H4 (cell line): ENCODE data around the gene SOS2. TPM values are rescaled to one million over a fixed set of nuclear protein-coding genes. Genes with fewer than 3 reads are reported as not detected.
"Not testable (repeated sequence)": the region's sequence is repeated elsewhere in the genome, so short reads cannot be mapped to it uniquely, and the experiment has no call there.

Source experiments
- DNase-seq: peaks from one replicate; pipeline ENCODE4 v3.0.0-alpha.2; 2015; ENCODE audit warnings: low spot score
- total RNA-seq: library from RNA; depleted of rRNA; stranded (reverse); fragments of >200 nt; shearing (Covaris generic); gene quantifications from 2 replicates; pipeline ENCODE4 v1.2.3, GENCODE V29; 2014

Gene SOS2
- total RNA-seq, 1 experiment from 2014 or later = 13.4 TPM

DNA sequence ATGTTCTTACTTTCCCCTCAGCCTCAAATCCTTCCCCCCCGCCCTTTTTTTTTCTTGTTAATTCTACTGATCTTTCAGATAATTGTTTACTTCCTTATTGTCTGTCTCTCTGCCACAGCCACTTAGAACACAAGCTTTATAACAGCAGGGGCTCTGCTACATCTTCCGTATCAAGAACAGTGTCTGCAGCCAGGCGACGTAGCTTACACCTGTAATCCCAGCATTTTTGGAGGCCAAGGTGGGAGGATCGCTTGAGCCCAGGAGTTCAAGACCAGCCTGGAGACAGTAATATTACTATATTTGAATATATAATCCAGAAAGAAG, 5.4 kb downstream of the SOS2 start:
- DNase-seq = no peak

DNA sequence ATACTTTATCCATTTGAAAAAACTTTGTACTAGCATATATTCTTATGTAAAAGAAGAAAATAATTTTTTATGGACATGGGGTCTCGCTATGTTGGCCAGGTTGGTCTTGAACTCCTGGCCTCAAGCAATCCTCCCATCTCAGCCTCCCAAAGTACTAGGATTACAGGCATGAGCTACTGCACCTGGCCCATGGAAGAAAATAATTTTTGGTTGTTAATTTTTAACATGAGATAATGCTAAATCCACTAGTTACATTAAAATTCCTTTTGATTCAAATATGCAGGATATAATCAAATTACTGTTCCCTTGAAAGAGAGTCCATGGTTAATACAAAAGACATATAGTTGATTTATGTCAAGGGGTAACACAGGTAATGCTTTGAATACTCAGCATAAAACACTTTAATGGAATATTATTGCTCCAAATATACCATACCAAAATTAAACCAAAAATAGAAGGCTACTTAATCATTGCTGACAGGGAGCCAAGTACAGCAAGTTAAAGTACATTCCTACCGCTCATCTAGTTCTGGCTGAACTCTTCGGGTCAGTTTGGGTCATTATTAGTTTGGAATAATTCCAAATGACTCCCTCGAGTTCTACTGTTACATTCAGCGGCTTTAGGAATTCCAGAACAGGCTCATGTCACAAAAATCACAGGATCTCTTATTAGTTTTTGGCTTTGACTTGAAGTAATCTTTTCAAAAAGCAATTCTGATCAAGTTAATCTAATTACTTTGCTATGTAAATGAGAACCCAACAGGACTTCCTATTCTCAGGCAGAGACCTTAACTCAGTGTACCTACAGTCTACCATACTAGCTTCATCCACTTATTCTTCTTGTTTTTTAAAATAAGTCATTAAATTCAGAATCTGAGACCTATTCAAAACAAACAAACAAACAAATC, 6.1 kb downstream of the SOS2 start:
- no peak for DNase-seq

- no peak for DNase-seq
Measured at GRCh38 chr14:50222055-50222613, 9.2 kb downstream of the SOS2 start.

DNA sequence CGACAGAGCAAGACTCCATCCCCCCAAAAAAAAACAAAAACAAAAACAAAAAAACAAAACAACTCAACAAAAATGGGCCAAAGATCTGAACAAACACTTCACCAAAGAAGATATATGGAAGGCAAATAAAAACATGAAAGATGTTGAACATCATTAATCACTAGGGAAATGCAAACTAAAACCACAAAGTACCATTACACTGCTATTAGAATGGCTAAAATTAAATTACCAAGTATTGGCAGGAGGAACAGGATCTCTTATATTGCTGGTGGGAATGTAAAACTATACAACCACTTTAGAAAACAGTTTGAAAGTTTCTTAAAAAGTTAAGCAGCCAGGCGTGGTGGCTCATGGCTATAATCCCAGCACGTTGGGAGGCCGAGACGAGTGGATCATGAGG, 12.9 kb downstream of the SOS2 start:
- DNase-seq = no peak

DNA sequence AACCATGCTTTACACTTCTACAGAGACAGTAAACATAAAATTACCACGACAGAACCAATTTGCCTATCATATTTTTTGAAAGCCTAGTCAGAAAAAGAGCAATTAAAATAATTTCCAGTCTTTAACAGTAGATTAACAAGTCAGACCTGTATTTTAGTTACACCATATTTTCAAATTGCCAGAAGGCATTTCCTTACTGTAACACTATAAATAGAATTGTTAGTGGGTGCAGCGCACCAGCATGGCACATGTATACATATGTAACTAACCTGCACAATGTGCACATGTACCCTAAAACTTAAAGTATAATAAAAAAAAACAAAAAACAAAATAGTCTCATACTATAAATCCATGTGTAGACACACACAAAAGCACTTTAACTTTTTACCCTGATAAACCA, 16.0 kb downstream of the SOS2 start:
- no peak for DNase-seq

DNA sequence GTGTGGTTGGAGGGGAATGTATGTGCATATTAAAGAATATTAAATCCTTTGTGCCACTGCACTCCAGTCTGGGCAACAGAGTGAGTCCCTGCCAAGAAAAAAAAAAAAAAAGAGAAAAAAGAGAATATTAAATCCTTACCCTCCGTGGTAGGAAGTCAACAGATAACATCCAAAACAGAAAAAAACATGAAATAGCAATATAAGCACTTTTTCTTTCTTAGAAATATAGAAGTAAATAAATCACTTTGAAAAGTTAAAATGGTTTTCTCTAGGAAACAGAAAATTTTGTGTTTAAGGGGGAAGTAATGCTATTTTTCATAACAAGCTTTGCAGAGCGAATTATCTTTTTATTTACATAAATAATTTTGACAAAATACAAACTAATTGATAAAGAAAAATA, 17.6 kb downstream of the SOS2 start:
- no peak for DNase-seq

DNA sequence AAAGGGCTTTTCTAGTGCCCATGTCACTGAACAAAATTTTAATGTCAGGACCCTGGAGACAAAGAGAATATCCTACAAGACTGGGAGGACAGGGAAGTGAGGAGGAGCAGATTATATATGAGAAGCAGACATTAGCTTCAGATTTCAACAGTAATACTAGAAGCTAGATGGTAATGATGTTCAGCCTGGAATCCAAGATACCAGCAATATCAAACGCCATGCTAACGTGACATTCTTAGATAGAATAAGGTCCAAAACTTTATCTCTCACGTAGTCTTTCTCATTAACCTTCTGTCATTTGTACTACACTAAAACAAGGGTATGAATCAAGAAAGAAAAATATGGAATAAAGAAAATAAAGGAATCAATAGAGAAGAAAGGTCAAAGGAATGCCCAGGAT, 18.7 kb downstream of the SOS2 start:
- no peak for DNase-seq

- no peak for DNase-seq
Measured at GRCh38 chr14:50210074-50210473, 21.3 kb downstream of the SOS2 start.

GRCh38 chr14:50198499-50198898, 32.9 kb downstream of the SOS2 start:
- no peak for DNase-seq

DNA sequence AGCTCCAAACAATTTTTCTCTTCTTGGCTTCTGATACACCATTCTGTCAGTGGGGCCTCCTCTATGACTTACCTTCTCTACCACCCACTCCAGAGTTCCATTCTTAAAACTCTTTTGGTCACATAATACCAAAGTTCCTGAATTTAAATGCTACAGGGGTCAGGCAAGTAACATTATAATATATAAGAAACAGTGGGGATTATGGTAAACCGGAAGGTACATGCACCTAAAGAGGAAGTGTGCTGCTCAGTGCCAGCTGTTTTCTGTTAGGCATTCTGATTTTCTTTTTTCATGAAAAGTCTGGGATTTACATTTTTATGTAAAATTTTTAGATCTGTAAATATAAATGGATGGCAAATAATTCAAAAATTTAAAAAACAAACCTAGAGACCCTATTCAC, 39.9 kb downstream of the SOS2 start:
- DNase-seq = no peak

DNA sequence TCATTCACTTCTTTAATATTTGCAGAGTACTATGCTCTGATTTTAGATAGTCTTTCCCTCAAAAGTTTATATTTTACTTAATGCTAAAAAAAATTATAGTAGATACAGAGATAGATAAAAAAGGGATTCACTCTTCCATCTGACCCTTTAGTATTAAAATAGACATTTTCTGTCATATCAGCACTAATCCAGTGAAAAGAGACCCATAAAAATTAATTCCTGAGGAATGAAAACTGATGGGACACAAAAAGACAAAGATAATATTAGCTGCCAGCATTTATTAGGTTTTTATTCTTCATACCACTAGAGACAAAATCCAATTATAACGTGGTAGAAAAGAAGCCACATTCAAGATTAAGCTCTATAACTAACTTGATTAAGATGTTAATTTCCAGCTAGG, 45.3 kb downstream of the SOS2 start:
- no peak for DNase-seq

GRCh38 chr14:50173891-50174290, 57.5 kb downstream of the SOS2 start:
- DNase-seq = no peak

DNA sequence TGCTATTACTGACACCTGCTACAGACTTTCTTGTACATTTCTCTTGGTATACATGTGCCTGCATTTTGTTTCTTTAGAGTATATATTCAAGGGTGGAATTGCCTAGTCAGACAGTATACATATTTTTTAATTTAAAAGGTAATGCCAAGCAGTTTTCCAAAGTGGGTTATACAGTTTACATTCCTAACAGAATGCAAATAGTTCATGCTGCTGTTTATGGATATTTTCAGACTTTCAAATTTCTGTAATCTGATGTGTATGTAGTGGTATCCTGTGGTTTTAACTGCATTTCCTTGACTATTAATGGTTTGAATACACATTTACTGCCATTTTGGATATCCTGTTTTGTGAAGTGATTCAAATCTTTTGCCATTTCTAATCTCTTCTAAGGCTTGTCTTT, 59.5 kb downstream of the SOS2 start:
- DNase-seq = no peak

- not testable (repeated sequence) for DNase-seq
Measured at GRCh38 chr14:50167381-50167780, 64.0 kb downstream of the SOS2 start.

DNA sequence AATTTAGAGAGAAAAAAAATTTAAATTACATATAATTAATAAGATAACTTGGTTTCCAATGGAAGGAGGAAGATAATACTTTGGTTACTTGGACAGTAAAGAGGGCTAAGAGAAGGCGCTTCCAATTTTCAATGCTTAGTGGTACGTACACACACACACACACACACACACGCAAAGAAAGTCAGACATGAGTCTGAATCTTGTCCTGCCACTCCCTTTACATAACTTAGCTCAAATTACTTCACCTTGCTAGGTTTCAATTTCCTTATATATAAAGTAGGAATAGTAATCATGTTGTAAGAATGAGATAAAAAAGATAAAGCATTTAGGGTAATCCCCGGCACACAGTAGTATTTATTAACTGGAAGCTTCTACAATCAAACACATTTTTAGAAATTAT, 75.3 kb downstream of the SOS2 start:
- DNase-seq = no peak

GRCh38 chr14:50148799-50149198, 82.6 kb downstream of the SOS2 start:
- DNase-seq = no peak

DNA sequence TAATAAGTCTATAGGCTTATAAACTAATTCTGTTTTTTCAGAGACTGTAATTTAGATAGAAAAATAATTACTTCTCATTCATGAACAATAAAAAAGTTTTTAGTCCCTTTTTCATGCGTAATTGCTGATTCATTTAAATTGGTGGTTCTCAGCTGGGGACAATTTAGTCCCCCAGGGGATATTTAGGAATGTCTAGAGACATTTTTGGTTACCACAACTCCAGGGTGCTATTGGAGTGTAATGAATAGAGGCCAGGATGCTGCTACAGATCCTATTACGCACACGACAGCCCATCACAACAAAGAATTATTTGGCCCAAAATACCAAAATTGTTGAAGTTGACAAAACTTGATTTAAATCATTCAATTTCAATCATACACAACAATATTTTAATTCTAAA, 92.2 kb downstream of the SOS2 start:
- no peak for DNase-seq

DNA sequence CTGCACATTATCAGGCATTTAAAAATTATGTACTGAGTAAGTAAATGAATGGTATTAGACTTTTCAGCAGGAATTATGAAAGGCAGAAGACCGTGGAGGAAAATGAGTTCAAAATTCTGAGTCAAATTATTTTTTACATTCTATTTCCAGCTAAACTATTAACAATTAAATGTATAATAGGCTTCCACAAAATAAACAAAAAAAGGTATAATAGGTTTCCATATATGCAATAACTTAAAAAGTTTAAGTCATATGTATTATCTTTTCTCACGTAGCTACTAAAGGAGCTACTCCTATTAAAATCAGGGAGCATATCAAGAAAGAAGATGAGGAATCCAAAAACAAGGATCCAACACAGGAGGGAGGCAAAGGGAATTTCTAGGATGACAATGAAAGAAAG, 103.6 kb downstream of the SOS2 start:
- DNase-seq = no peak

GRCh38 chr14:50123062-50123461, 108.3 kb downstream of the SOS2 start:
- no peak for DNase-seq

DNA sequence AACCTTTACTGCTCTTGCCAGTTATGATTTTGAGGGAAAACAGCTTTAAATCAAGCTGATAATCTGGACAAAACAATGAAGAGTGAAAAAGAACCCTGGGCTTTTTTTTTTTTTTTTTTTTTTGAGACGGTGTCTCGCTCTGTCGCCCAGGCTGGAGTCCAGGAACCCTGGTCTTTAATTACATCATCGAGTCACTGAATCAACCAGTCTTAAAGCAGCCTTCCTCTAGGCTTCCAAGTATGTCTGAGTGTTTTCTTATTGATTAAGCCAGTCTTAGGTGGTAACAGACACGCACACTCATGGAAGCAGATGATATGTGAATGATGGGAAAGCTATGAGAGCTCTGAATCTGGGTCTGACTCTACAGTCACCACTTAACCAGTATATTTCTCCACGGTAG, 109.1 kb downstream of the SOS2 start:
- no peak for DNase-seq

DNA sequence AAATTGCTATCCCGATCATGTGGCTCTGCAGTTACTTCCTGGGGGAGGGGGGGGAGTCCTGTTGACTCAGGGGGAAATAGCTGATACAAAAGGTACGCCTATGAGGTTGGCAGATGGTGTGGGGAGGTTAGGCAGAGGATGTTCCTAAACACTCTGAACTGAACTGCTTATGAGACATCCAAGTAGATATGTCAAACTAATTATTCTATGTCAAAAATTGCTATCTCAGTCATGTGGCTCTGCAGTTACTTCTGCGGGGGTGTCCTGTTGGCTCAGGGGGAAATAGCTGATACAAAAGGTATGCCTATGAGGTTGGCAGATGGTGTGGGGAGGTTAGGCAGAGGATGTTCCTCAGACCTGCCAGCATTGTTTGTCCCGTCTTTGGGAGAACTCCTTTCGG, 109.9 kb downstream of the SOS2 start:
- no peak for DNase-seq

- DNase-seq = no peak
Measured at GRCh38 chr14:50117456-50117855, 113.9 kb downstream of the SOS2 start.

DNA sequence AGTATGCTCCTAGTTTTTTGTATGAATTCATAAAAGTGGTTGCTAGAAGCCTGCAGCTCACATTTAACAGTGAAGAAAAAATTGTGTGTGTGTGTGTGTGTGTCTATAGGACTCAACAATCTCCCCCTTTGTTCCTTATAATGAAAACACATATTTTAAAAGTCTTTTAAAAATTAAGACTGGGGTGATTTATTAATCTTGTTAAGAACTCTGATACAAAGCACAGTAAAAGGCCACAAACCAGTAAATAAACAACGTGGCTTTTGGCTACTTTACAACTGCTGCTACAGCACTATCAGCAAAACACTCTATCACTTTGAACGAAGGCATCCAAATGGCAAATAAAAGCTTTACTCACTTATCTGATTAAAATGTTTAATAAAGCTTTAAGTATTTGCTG, 114.4 kb downstream of the SOS2 start:
- DNase-seq = no peak
